Keratinocyte (primary cell): Measurements from ENCODE around the gene MX2. TPM values are rescaled to one million over a fixed set of nuclear protein-coding genes. Genes with fewer than 3 reads are reported as not detected.

Experiments used
- DNase-seq: peaks from one replicate; pipeline ENCODE4 v3.0.0-alpha.2; 2011; ENCODE audit warnings: low read depth, missing footprints, low spot score
- FAIRE-seq: peaks from 2 replicates; lab custom pipeline; 2011; peaks lifted over from hg19 to GRCh38; lab: Jason Lieb, UNC
- H2AFZ ChIP-seq: 2 replicates; pipeline ENCODE4 v1.6.0; 2012; ENCODE audit warnings: low read length, control low read depth, inconsistent platforms; ENCODE audit not compliant: control insufficient read depth
- H3K27ac ChIP-seq: 2 replicates; pipeline ENCODE4 v1.5.1; 2011; ENCODE audit warnings: low read length; ENCODE audit not compliant: control insufficient read depth, insufficient read depth
- H3K27me3 ChIP-seq: 3 replicates; pipeline ENCODE4 v1.6.0; 2011; ENCODE audit warnings: low read length; ENCODE audit not compliant: control insufficient read depth, insufficient read depth; ENCODE audit errors: extremely low read depth
- H3K36me3 ChIP-seq, 2 experiments: 2 replicates in 1 of 2; 3 replicates in 1 of 2; pipeline ENCODE4 v1.5.1; 2011; ENCODE audit warnings: low read length in 2 of 2, mild to moderate bottlenecking in 1 of 2; ENCODE audit not compliant: control insufficient read depth in 2 of 2, insufficient read depth in 2 of 2; ENCODE audit errors: extremely low read depth in 1 of 2
- H3K4me1 ChIP-seq: 3 replicates; pipeline ENCODE4 v1.5.1; 2011; ENCODE audit warnings: low read length; ENCODE audit not compliant: control insufficient read depth, insufficient read depth; ENCODE audit errors: extremely low read depth
- H3K4me2 ChIP-seq: 3 replicates; pipeline ENCODE4 v1.6.0; 2011; ENCODE audit warnings: low read depth, low read length; ENCODE audit not compliant: control insufficient read depth, insufficient read depth; ENCODE audit errors: extremely low read depth
- H3K4me3 ChIP-seq, 3 experiments: fragments of 200-600 bp in 1 of 3; sonication (generic) in 1 of 3; 2 replicates in 2 of 3; 3 replicates in 1 of 3; pipeline ENCODE4 v1.5.1; 2011 to 2016; ENCODE audit warnings: low read length in 3 of 3, mild to moderate bottlenecking in 3 of 3, control low read depth in 2 of 3, inconsistent platforms in 1 of 3, low read depth in 1 of 3, mixed read lengths in 1 of 3, mixed run types in 1 of 3, moderate library complexity in 1 of 3; ENCODE audit not compliant: control insufficient read depth in 2 of 3, insufficient read depth in 2 of 3; ENCODE audit errors: extremely low read depth in 1 of 3
- H3K79me2 ChIP-seq: 2 replicates; pipeline ENCODE4 v1.6.0; 2012; ENCODE audit warnings: low read length; ENCODE audit not compliant: control insufficient read depth, insufficient read depth
- H3K9ac ChIP-seq: 3 replicates; pipeline ENCODE4 v1.6.0; 2011; ENCODE audit warnings: low read length; ENCODE audit not compliant: control insufficient read depth, insufficient read depth; ENCODE audit errors: extremely low read depth
- H3K9me1 ChIP-seq: 3 replicates; pipeline ENCODE4 v1.6.0; 2011; ENCODE audit warnings: low read length; ENCODE audit not compliant: control insufficient read depth, insufficient read depth; ENCODE audit errors: extremely low read depth
- H3K9me3 ChIP-seq: 2 replicates; pipeline ENCODE4 v1.5.1; 2012; ENCODE audit warnings: low read depth, low read length; ENCODE audit not compliant: control insufficient read depth
- H4K20me1 ChIP-seq: 3 replicates; pipeline ENCODE4 v1.6.0; 2011; ENCODE audit warnings: low read length; ENCODE audit not compliant: control insufficient read depth, insufficient read depth; ENCODE audit errors: extremely low read depth
- EZH2 ChIP-seq: IDR thresholded peaks from one replicate; pipeline ENCODE4 v1.6.1; 2012; ENCODE audit warnings: inconsistent platforms, mild to moderate bottlenecking, low read length, moderate library complexity
- dilution Hi-C: fragments of 300-500 bp; cut with MboI; formaldehyde crosslinking; loops from one replicate; pipeline ENCODE4 v1.7.0; 2020; ENCODE audit warnings: low sequenced_read_pairs; ENCODE audit not compliant: extremely low pct_ligation_motif_present
- polyA plus RNA-seq, 5 experiments: library from polyadenylated mRNA; depleted of rRNA in 3 of 5; stranded (reverse) in 3 of 5; stranded (forward) in 1 of 5; unstranded in 1 of 5; fragments of >200 nt; gene quantifications; 1 replicate in 1 of 5; 2 replicates in 3 of 5; 3 replicates in 1 of 5; pipeline versions ENCODE4 v1.2.1 to v1.2.3, GENCODE V29; 2011 to 2012; ENCODE audit warnings: missing spikeins in 2 of 5, low read depth in 1 of 5, low replicate concordance in 1 of 5
- TF ChIP-seq, protein P1 (sequence below), 3 experiments: IDR thresholded peaks in 1 of 3; conservative IDR thresholded peaks in 1 of 3; optimal IDR thresholded peaks in 1 of 3; 2 replicates in 2 of 3; 3 replicates in 1 of 3; pipeline versions ENCODE3 to v1.5.1; 2011; ENCODE audit warnings: low read length in 3 of 3, mild to moderate bottlenecking in 3 of 3, moderate library complexity in 2 of 3, control low read depth in 1 of 3, inconsistent platforms in 1 of 3; ENCODE audit not compliant: insufficient read depth in 2 of 3; ENCODE audit errors: extremely low read depth in 1 of 3

The MX2 gene
- polyA plus RNA-seq, 1 donor (not counting 4 experiments of a cell fraction or from before 2014, with no cell fraction given), result 7.1 TPM

DNA sequence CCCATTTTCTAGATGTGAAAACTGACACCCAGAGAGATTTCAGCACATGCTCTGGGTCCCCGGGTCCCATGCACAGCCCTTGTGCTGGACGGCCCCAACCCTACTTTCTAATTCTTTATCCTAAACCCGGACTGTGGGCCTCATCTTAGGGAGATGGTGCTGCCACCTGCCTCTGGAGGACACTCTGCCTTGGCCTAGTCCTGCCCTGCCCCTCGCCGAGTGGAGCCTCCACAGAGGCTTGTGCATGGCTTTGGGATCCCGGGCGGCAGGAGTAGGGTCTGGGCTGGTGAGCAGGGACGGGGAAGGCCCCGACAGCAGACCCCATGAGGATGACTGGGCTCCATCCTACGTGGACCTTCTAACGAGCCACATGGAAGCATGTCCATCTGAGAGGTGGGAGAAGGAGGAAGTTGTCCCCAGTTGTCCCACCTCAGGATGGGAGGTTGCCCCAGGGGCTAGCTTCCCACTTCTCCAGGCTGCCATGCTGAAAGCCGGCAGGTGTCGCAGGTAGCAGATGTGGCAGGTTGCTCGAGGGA lies 12.4 kb downstream of the MX2 start:
- no peak for FAIRE-seq
- TF ChIP-seq, protein P1, sequence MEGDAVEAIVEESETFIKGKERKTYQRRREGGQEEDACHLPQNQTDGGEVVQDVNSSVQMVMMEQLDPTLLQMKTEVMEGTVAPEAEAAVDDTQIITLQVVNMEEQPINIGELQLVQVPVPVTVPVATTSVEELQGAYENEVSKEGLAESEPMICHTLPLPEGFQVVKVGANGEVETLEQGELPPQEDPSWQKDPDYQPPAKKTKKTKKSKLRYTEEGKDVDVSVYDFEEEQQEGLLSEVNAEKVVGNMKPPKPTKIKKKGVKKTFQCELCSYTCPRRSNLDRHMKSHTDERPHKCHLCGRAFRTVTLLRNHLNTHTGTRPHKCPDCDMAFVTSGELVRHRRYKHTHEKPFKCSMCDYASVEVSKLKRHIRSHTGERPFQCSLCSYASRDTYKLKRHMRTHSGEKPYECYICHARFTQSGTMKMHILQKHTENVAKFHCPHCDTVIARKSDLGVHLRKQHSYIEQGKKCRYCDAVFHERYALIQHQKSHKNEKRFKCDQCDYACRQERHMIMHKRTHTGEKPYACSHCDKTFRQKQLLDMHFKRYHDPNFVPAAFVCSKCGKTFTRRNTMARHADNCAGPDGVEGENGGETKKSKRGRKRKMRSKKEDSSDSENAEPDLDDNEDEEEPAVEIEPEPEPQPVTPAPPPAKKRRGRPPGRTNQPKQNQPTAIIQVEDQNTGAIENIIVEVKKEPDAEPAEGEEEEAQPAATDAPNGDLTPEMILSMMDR (optimal IDR thresholded peaks at IDR 0.05 in 1 of 3, IDR thresholded peaks at IDR 0.05 in 1 of 3, conservative IDR thresholded peaks at IDR 0.05 in 1 of 3; ENCODE audit: extremely low read depth in 1 of 3, insufficient read depth in 2 of 3, low read length in 3 of 3), result no peak
- no peak for TF ChIP-seq EZH2
- DNase-seq, result no peak
- Histone ChIP-seq H2AFZ (no peak overlapping the region), H3K27me3 (peaks cover 31% of the 10 kb centered on the region), H3K4me2 (no peak overlapping the region), H3K79me2 (no peaks in the 10 kb centered on the region), H3K4me3 (no peak overlapping the region), H3K9me3 (no peaks in the 10 kb centered on the region), H3K9ac (no peak overlapping the region), H3K27ac (no peak overlapping the region), H4K20me1 (no peaks in the 10 kb centered on the region), H3K9me1 (no peaks in the 10 kb centered on the region), H3K4me1 (no peaks in the 10 kb centered on the region), H3K36me3 (no peaks in the 10 kb centered on the region)
- dilution Hi-C loops, result no loop called here

DNA sequence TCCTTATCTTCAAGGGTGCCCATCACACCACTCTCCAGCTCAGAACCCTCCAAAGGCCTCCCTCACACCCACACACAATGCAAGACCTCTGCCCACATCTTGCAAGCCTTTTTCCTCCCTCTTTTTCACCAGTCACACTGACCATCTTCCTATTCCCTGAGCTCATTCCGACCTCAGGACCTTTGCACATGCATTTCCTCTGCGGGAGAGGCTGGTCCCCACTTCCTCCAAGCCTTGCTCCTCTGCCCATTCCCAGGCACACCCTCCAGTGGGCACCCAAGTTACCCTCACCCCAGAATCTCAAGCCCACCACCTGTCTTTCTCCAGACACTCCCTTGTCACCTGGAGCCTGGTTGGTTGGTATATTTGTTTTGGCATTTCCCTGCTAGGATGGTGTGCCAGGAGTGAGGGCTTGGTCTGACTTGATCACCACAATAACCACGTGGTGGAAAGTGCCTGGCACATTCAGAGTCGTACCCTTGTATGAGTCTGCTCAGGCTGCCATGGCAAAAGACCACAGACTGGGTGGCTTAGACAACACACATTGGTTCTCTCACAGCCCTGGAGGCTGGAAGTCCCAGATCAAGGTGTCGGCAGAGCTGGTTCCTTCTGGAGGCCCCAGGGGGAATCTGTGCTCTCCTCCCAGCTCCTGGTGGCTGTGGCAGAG lies 13.2 kb downstream of the MX2 start:
- H3K79me2 ChIP-seq, result no peaks in the 10 kb centered on the region
- H3K4me2 ChIP-seq, result no peak overlapping the region
- H3K4me3 ChIP-seq, result no peak overlapping the region
- no peaks in the 10 kb centered on the region for H3K9me1 ChIP-seq
- dilution Hi-C loops, result no loop called here
- H4K20me1 ChIP-seq, result no peaks in the 10 kb centered on the region
- TF ChIP-seq EZH2, result no peak
- TF ChIP-seq, protein P1 (optimal IDR thresholded peaks at IDR 0.05 in 1 of 3, IDR thresholded peaks at IDR 0.05 in 1 of 3, conservative IDR thresholded peaks at IDR 0.05 in 1 of 3; ENCODE audit: extremely low read depth in 1 of 3, insufficient read depth in 2 of 3, low read length in 3 of 3), result no peak
- no peaks in the 10 kb centered on the region for H3K4me1 ChIP-seq
- H3K27ac ChIP-seq, result no peak overlapping the region
- H3K9ac ChIP-seq, result no peak overlapping the region
- H3K36me3 ChIP-seq, result no peaks in the 10 kb centered on the region
- H3K9me3 ChIP-seq, result no peaks in the 10 kb centered on the region
- peaks cover 26% of the 10 kb centered on the region for H3K27me3 ChIP-seq
- FAIRE-seq, result no peak
- no peak for DNase-seq
- H2AFZ ChIP-seq, result no peak overlapping the region
